HepG2 (cell line): ENCODE results near the gene NCOR2. TPM values are rescaled to one million over a fixed set of nuclear protein-coding genes. Genes with fewer than 3 reads are reported as not detected.

ENCODE experiments used
- BRCA1 ChIP-seq: sonication (generic); formaldehyde crosslinking; IDR thresholded peaks from 2 replicates; pipeline ENCODE4 v1.4.0; 2020; ENCODE audit warnings: missing genetic modification reagents
- FOSL2 ChIP-seq: sonication (generic); formaldehyde crosslinking; IDR thresholded peaks from 2 replicates; pipeline ENCODE4 v1.4.0; 2020; ENCODE audit warnings: missing genetic modification reagents
- SATB2 ChIP-seq: sonication (generic); formaldehyde crosslinking; IDR thresholded peaks from 2 replicates; pipeline ENCODE4 v1.5.0; 2020; ENCODE audit warnings: missing genetic modification reagents
- SP5 ChIP-seq: IDR thresholded peaks from 2 replicates; pipeline ENCODE4 v1.6.1; 2016; ENCODE audit warnings: low read depth, borderline replicate concordance
- STAG1 ChIP-seq: sonication (generic); formaldehyde crosslinking; IDR thresholded peaks from 2 replicates; pipeline ENCODE4 v1.4.0; 2020; ENCODE audit warnings: missing genetic modification reagents
- STAT6 ChIP-seq: sonication (generic); formaldehyde crosslinking; IDR thresholded peaks from 2 replicates; pipeline ENCODE4 v1.4.0; 2020; ENCODE audit warnings: missing genetic modification reagents, mild to moderate bottlenecking, borderline replicate concordance
- polyA plus RNA-seq, 8 experiments: library from polyadenylated mRNA; depleted of rRNA in 3 of 8; stranded (reverse) in 7 of 8; unstranded in 1 of 8; fragments of >200 nt; fragmentation: Illumina TruSeq in 4 of 8; extraction: Trizol in 4 of 8; gene quantifications; 2 replicates each; pipeline versions ENCODE4 v1.2.1 to v1.2.3, GENCODE V29; 2011 to 2016; ENCODE audit warnings: low read depth in 4 of 8, missing spikeins in 1 of 8, mixed read lengths in 1 of 8; ENCODE audit not compliant: insufficient read depth in 1 of 8
- total RNA-seq, 5 experiments: library from RNA; depleted of rRNA; stranded (reverse); fragments of >200 nt; fragmentation: Illumina TruSeq; extraction: Trizol; gene quantifications; 2 replicates each; pipeline ENCODE4 v1.2.3, GENCODE V29; 2016; ENCODE audit warnings: low read depth in 1 of 5
- TF ChIP-seq, protein P1 (sequence below): sonication (generic); formaldehyde crosslinking; IDR thresholded peaks from 2 replicates; pipeline ENCODE4 v1.4.0; 2020; ENCODE audit warnings: mild to moderate bottlenecking, missing genetic modification reagents

Gene NCOR2
- total and polyA plus RNA-seq, 2 of the 13 experiments (the other 11 are each of a cell fraction or from before 2014, with no cell fraction given), result 4.5 to 5.7 TPM

GRCh38 chr12:124549629-124550028 is 17.8 kb downstream of the NCOR2 start (continued):
- TF ChIP-seq, protein P1, sequence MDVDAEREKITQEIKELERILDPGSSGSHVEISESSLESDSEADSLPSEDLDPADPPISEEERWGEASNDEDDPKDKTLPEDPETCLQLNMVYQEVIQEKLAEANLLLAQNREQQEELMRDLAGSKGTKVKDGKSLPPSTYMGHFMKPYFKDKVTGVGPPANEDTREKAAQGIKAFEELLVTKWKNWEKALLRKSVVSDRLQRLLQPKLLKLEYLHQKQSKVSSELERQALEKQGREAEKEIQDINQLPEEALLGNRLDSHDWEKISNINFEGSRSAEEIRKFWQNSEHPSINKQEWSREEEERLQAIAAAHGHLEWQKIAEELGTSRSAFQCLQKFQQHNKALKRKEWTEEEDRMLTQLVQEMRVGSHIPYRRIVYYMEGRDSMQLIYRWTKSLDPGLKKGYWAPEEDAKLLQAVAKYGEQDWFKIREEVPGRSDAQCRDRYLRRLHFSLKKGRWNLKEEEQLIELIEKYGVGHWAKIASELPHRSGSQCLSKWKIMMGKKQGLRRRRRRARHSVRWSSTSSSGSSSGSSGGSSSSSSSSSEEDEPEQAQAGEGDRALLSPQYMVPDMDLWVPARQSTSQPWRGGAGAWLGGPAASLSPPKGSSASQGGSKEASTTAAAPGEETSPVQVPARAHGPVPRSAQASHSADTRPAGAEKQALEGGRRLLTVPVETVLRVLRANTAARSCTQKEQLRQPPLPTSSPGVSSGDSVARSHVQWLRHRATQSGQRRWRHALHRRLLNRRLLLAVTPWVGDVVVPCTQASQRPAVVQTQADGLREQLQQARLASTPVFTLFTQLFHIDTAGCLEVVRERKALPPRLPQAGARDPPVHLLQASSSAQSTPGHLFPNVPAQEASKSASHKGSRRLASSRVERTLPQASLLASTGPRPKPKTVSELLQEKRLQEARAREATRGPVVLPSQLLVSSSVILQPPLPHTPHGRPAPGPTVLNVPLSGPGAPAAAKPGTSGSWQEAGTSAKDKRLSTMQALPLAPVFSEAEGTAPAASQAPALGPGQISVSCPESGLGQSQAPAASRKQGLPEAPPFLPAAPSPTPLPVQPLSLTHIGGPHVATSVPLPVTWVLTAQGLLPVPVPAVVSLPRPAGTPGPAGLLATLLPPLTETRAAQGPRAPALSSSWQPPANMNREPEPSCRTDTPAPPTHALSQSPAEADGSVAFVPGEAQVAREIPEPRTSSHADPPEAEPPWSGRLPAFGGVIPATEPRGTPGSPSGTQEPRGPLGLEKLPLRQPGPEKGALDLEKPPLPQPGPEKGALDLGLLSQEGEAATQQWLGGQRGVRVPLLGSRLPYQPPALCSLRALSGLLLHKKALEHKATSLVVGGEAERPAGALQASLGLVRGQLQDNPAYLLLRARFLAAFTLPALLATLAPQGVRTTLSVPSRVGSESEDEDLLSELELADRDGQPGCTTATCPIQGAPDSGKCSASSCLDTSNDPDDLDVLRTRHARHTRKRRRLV (CRISPR knock-in tag), result no peak
- TF ChIP-seq SP5 (CRISPR knock-in tag) (no peak), STAT6 (CRISPR knock-in tag) (no peak), SATB2 (no peak), BRCA1 (CRISPR knock-in tag) (no peak), FOSL2 (no peak), STAG1 (CRISPR knock-in tag) (no peak)
